ENCODE measurements around the gene HIVEP3.

HIVEP3 gene

GRCh38 chr1:41749991-41750745 lies 168.6 kb downstream of the HIVEP3 start:
- FAIRE-seq, result no peak

DNA sequence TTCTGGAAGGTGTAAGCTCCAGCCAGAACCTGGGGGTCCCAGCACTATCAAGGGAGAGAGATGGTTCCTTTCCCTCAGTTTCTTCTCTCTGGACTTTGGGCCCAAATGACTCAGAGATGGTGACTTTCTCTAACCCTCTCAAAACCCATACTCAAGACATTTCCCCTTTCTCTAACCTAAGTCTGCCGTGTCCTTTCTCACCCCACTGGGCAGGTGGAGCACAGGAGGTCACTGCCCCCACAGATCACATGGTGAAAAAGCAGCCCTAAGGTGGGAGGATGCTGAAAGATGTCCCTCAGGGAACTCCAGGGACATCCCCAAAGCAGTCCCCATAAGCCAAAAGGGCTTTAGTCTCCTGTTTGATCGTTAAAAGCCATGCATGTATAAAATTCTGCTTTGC lies 173.7 kb downstream of the HIVEP3 start:
- FAIRE-seq, result no peak

GRCh38 chr1:41743366-41743765 lies 175.4 kb downstream of the HIVEP3 start:
- no peak for FAIRE-seq

- no peak for FAIRE-seq
Measured at GRCh38 chr1:41742219-41742618, 176.5 kb downstream of the HIVEP3 start.

GRCh38 chr1:41741244-41741643 lies 177.5 kb downstream of the HIVEP3 start:
- no peak for FAIRE-seq

DNA sequence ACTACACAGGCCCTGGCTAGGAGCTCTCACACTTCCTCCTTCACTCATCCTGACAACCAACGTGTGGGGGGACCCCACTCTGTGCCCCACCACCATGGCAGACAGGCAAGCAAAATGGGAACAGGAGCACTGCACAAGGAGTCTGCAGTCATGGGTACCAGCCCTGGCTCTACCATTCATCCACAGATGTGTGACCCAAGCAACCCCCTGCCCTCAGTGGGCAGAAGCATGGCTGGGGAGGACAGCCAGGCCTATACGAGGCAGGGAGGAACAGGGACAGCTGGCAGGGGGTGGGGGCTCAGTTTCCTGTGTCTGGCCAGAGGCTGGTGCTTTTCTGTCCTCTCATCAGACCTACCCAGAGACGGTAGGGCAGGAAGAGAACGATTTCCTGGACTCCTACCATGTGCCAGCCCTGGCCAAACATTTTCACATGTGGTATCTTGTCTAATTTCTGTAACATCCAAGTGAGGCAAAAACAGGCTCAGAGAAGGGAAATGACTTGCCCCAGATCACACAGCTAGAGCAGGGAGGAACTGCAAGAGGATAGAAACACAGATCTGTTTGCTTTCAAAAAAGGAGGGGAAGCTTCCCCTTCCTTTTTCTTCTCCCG lies 178.0 kb downstream of the HIVEP3 start:
- FAIRE-seq, result no peak

DNA sequence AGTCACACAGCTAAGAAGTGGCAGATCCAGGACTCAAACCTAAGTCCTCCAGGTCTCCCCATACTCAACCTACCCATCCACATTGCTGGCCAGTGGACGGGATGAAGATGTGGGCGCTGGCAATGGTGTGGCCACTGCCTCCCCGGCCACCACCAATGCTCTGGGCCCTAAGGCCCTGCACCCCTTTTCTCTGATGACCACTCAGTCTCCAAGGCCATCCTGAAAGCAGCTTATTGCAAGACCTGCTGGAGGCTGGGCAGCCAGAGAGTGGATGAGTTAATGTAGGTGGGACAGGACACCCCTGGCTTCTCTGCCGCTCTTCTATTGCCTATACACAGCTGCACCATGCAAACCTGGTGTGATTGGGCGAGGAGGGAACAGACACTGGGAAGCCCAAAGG lies 178.7 kb downstream of the HIVEP3 start:
- FAIRE-seq, result no peak

- no peak for FAIRE-seq
Measured at GRCh38 chr1:41739061-41739955, 179.4 kb downstream of the HIVEP3 start.

GRCh38 chr1:41738475-41738874 lies 180.2 kb downstream of the HIVEP3 start:
- no peak for FAIRE-seq

DNA sequence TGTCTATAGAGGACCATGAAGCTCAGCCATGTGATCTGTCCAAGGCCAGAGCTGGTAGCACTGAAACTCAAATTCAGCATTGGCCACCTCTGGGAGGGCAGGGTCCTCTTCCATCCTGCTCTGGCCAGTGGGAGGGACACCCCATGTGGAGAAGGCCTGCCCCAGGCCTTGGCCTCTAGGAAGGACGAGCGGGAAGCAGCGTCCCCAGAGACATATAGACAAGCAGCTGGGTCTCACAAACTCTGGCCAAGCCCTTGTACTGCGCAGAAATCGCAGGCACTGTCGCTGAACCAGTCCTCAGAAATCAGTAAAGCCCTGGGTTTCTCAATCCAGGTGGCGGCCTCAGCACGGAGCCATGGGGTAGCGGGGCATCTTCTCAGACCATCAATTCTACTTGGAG lies 180.7 kb downstream of the HIVEP3 start:
- no peak for FAIRE-seq

DNA sequence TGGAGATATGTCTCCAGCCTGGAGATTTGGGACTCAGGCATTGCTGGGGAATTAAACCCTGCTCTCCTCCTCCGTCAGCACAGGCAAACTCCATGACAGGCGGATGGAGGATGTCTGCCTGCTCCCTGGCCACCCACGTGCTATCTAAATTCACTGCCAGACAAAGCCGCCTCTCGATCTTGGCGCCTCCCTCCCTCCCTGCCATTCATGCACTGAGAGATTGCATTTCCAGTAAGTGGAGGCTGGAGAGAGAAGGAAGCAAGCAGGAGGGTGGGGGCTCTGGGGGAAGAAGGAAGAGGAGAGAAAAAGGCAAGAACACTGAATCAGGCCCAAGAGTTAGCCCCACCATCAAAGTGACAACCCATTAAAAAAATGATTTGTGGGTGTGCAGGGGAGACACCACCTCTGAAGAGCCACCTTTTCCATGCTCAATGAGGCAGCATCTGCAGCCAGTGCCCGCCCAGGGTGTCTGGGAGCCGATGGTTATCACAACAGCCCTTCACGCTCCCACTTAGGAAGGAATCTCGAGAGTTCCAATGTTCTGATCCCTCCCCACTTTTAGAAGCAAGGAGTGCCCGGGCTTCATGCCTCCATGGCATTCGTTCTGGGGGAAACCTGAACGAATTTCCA lies 183.0 kb downstream of the HIVEP3 start:
- FAIRE-seq, result no peak

- no peak for FAIRE-seq
Measured at GRCh38 chr1:41735139-41735538, 183.6 kb downstream of the HIVEP3 start.

GRCh38 chr1:41734201-41734970 lies 184.3 kb downstream of the HIVEP3 start:
- FAIRE-seq, result no peak

GRCh38 chr1:41733725-41734124 lies 185.0 kb downstream of the HIVEP3 start:
- no peak for FAIRE-seq

GRCh38 chr1:41733021-41733420 lies 185.7 kb downstream of the HIVEP3 start:
- no peak for FAIRE-seq

GRCh38 chr1:41731516-41732030 lies 187.1 kb downstream of the HIVEP3 start:
- no peak for FAIRE-seq

DNA sequence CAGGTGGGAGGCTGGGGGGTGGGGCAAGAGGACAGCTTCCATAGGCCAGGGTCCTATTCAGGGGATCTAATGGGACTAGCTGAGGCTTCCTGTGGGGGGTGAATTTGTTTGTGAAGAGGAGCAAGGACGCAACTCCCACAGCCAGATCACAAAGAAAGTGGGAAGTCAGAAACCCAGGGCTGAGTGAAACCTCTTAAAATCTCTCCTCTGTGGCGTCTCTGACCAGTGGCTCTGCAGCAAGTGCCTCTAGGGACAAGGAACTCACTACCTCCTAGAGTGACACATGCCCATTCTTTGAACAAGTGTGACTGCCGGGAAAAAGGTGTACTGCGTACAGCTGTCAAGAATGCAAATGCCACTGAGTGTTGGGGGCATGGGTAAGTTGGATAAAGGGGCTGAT lies 187.9 kb downstream of the HIVEP3 start:
- FAIRE-seq, result no peak

- FAIRE-seq, result no peak
Measured at GRCh38 chr1:41728403-41729202, 190.1 kb downstream of the HIVEP3 start.

DNA sequence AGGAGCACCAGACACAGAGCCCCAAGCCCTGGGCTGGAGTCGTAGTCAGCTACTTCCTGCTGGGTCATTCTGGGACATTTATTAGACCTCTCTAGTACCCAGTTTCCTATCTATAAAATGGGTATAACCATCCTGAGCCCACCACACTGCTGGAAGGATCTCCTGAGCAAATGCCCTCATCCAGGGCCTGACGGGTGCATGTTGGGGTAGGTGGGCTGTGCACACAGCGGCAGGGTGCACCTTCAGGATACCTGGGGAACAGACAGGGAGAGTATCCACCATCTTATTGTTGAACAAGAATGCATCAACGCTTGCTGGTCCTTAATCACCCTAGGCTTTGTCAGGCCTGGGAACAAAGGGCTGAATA lies 191.0 kb downstream of the HIVEP3 start:
- FAIRE-seq, result no peak

GRCh38 chr1:41726899-41727748 lies 191.6 kb downstream of the HIVEP3 start:
- no peak for FAIRE-seq

All from A204.1 (cell line).